ENCODE measurements around the gene SUN2. TPM values are rescaled to one million over a fixed set of nuclear protein-coding genes. Genes with fewer than 3 reads are reported as not detected.
A peak's percentile ranks its signal among the peaks of the same experiment; 100 is the strongest.

Gene SUN2
- total RNA-seq, 1 experiment from 2014 or later = 66.3 TPM

- intact Hi-C loops (cut with micrococcal nuclease; ENCODE audit: unreplicated experiment) = no loop called here
- peak overlapping the region; percentile 45 for H3K27ac Mint-ChIP-seq (ENCODE audit: unreplicated experiment)
- BruUV-seq (replicated peaks) = no TSS peak
- no peaks in the 10 kb centered on the region for H3K27me3 Mint-ChIP-seq (ENCODE audit: unreplicated experiment)
- CTCF ChIA-PET = interaction anchor here (1.5 kb wide), 1 partner anchor 9 kb away, joined by 5 read pairs; no protein-coding TSS in a partner anchor
- DNase-seq = peak; percentile 61
- TF ChIP-seq CTCF (IDR thresholded peaks at IDR 0.05; ENCODE audit: unreplicated experiment) = peak; percentile 90
- H3K36me3 Mint-ChIP-seq (ENCODE audit: insufficient read depth, unreplicated experiment) = peaks cover 68% of the 10 kb centered on the region
- no peak overlapping the region for H3K4me3 Mint-ChIP-seq (ENCODE audit: low read depth, unreplicated experiment)
- no peaks in the 10 kb centered on the region for H3K4me1 Mint-ChIP-seq (ENCODE audit: low read depth, unreplicated experiment)
- H3K9me3 Mint-ChIP-seq (ENCODE audit: low read depth, unreplicated experiment) = no peaks in the 10 kb centered on the region
Observed at GRCh38 chr22:38733329-38733723, 22.5 kb downstream of the SUN2 start.

DNA sequence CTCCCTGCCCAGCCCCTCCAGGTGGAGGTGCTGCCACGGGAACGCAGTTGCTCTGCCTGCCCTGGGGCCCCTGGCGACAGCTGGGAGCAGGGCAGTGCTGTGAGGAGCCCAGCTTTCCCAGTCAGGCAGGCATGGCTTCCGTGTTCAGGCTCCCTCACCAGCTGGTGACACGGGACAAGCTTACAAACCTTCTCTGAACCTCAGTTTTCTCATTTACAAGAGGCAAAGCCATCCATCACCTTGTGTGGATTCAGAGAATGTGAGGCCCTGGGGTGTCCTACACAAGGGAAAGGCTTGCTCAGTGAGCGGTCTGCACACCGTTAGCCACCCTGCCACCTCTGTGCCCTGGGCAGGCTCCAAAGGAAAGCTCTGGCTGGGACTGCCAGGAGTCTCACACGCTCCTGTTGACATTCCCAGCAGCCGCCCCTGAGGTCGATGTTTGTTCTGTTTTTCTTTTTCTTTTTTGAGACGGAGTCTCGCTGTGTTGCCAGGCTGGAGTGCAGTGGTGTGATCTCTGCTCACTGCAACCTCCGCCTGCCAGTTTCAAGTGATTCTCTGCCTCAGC is 23.5 kb downstream of the SUN2 start:
- TF ChIP-seq CTCF (IDR thresholded peaks at IDR 0.05; ENCODE audit: unreplicated experiment) = no peak
- H3K36me3 Mint-ChIP-seq (ENCODE audit: insufficient read depth, unreplicated experiment) = peaks cover 63% of the 10 kb centered on the region
- peak overlapping the region; percentile 45 for H3K27ac Mint-ChIP-seq (ENCODE audit: unreplicated experiment)
- H3K27me3 Mint-ChIP-seq (ENCODE audit: unreplicated experiment) = no peaks in the 10 kb centered on the region
- intact Hi-C loops (cut with micrococcal nuclease; ENCODE audit: unreplicated experiment) = no loop called here
- DNase-seq = no peak
- H3K4me3 Mint-ChIP-seq (ENCODE audit: low read depth, unreplicated experiment) = no peak overlapping the region
- CTCF ChIA-PET = interaction anchor here (0.9 kb wide), 1 partner anchor 14 kb away, joined by 3 read pairs; no protein-coding TSS in a partner anchor
- no TSS peak for BruUV-seq (replicated peaks)
- H3K4me1 Mint-ChIP-seq (ENCODE audit: low read depth, unreplicated experiment) = no peaks in the 10 kb centered on the region
- H3K9me3 Mint-ChIP-seq (ENCODE audit: low read depth, unreplicated experiment) = no peaks in the 10 kb centered on the region

DNA sequence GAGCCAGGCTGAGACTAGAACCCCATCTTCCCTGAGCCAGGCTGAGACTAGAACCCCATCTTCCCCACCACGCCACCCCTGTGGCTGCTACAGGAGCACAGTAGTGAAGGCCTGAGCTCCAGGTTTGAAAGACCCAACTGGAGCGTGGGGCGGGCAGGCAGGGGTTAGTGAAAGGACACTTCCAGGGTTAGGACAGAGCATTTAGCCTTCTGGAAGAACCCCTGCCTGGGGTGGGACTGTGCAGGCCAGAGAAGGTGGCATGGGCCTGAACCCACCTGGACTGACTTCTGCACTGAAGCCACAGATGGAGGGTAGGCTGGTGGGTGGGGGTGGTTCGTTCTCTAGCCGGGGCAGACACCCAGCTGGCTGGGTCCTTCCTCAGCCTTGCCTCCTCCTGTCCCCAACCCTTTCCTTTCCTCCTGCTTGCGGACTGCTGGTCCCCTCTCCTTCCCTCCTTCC is 24.1 kb downstream of the SUN2 start:
- CTCF ChIA-PET = interaction anchor here (0.7 to 0.9 kb wide), 2 partner anchors 13 to 444 kb away, joined by 3 read pairs; no protein-coding TSS in a partner anchor
- H3K4me3 Mint-ChIP-seq (ENCODE audit: low read depth, unreplicated experiment) = no peak overlapping the region
- no peak for TF ChIP-seq CTCF (IDR thresholded peaks at IDR 0.05; ENCODE audit: unreplicated experiment)

DNA sequence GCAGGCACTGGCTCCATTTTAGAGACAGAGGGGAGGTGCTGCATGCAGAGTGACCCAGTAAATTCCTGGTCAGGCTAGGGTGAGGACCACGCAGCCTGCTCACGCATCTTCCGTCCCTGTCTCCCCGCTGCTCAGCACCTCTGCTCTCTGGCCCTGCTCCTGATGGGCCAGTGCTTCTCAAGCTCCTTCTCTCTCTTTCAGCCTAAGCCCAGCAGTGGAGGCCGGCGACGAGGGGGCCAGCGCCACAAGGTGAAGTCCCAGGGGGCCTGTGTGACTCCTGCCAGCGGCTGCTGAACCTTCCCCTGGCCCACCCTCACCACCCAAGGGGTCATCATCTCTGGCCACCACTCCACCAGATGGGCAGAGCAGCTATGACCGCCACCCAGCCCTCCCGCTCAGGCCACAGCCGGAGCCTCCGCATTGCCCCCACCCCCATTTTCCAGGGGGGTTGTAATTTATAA is 25.4 kb downstream of the SUN2 start:
- H3K4me1 Mint-ChIP-seq (ENCODE audit: low read depth, unreplicated experiment) = no peaks in the 10 kb centered on the region
- peaks cover 65% of the 10 kb centered on the region for H3K36me3 Mint-ChIP-seq (ENCODE audit: insufficient read depth, unreplicated experiment)
- DNase-seq = no peak
- intact Hi-C loops (cut with micrococcal nuclease; ENCODE audit: unreplicated experiment) = no loop called here
- peak overlapping the region; percentile 45 for H3K27ac Mint-ChIP-seq (ENCODE audit: unreplicated experiment)
- no peaks in the 10 kb centered on the region for H3K27me3 Mint-ChIP-seq (ENCODE audit: unreplicated experiment)
- no TSS peak for BruUV-seq (replicated peaks)
- CTCF ChIA-PET = interaction anchor here (0.7 kb wide), 1 partner anchor 23 kb away, joined by 3 read pairs; no protein-coding TSS in a partner anchor
- TF ChIP-seq CTCF (IDR thresholded peaks at IDR 0.05; ENCODE audit: unreplicated experiment) = no peak
- H3K4me3 Mint-ChIP-seq (ENCODE audit: low read depth, unreplicated experiment) = no peak overlapping the region
- H3K9me3 Mint-ChIP-seq (ENCODE audit: low read depth, unreplicated experiment) = no peaks in the 10 kb centered on the region

More for the DNA sequence above, 24.1 kb downstream of the SUN2 start:
- Mint-ChIP-seq H3K36me3 (ENCODE audit: insufficient read depth, unreplicated experiment) (peaks cover 64% of the 10 kb centered on the region), H3K4me1 (ENCODE audit: low read depth, unreplicated experiment) (no peaks in the 10 kb centered on the region), H3K27me3 (ENCODE audit: unreplicated experiment) (no peaks in the 10 kb centered on the region), H3K9me3 (ENCODE audit: low read depth, unreplicated experiment) (no peaks in the 10 kb centered on the region), H3K27ac (ENCODE audit: unreplicated experiment) (peak overlapping the region; percentile 20)
- no TSS peak for BruUV-seq (replicated peaks)
- DNase-seq = no peak
- intact Hi-C loops (cut with micrococcal nuclease; ENCODE audit: unreplicated experiment) = no loop called here

Data from Calu3 (cell line).